Spinal cord (tissue), 10 donors: ENCODE measurements around the gene CX3CL1. TPM values are rescaled to one million over a fixed set of nuclear protein-coding genes. Genes with fewer than 3 reads are reported as not detected.
"Not testable (repeated sequence)": the region's sequence is repeated elsewhere in the genome, so short reads cannot be mapped to it uniquely, and the experiment has no call there.

ENCODE experiments used
- DNase-seq, 6 donors: peaks; one replicate each; pipeline versions ENCODE4 v3.0.0 to v3.0.0-alpha.2; 2013 to 2015; ENCODE audit warnings: low spot score in 6 of 6, low read depth in 4 of 6
- H3K27ac ChIP-seq: one replicate; pipeline ENCODE4 v1.5.1; 2013; ENCODE audit warnings: low read depth, low read length, control low read depth
- H3K27me3 ChIP-seq: one replicate; pipeline ENCODE4 v1.6.1; 2013; ENCODE audit warnings: low read length; ENCODE audit not compliant: control insufficient read depth, insufficient read depth
- H3K36me3 ChIP-seq: one replicate; pipeline ENCODE4 v1.6.1; 2013; ENCODE audit warnings: low read length; ENCODE audit not compliant: control insufficient read depth, insufficient read depth
- H3K4me1 ChIP-seq: one replicate; pipeline ENCODE4 v1.6.1; 2013; ENCODE audit warnings: low read length; ENCODE audit not compliant: control insufficient read depth, insufficient read depth
- H3K4me3 ChIP-seq: one replicate; pipeline ENCODE4 v1.5.1; 2013; ENCODE audit warnings: low read depth, low read length, control low read depth
- H3K9me3 ChIP-seq: one replicate; pipeline ENCODE4 v1.6.1; 2013; ENCODE audit warnings: low read length; ENCODE audit not compliant: control insufficient read depth, insufficient read depth
- WGBS: methylation state at CpG from one replicate; pipeline ENCODE4 v1.1.5; 2013; ENCODE audit warnings: missing lambda C conversion rate; ENCODE audit not compliant: insufficient coverage; 5-methylcytosine and 5-hydroxymethylcytosine counted together
- polyA plus RNA-seq, 2 donors: library from polyadenylated mRNA; unstranded; fragments of 120-200 nt; gene quantifications; one replicate each; pipeline ENCODE4 v1.2.1, GENCODE V29; 2013; ENCODE audit not compliant: insufficient read length in 2 of 2
- total RNA-seq, 2 donors: library from RNA; depleted of rRNA in 1 of 2; stranded (reverse); fragments of 120-200 nt in 1 of 2; fragments of >200 nt in 1 of 2; gene quantifications; one replicate each; pipeline versions ENCODE4 v1.2.3 to v1.2.4, GENCODE V29; 2013 to 2014
- donor health status: healthy.

Gene CX3CL1
- total and polyA plus RNA-seq, 4 donors: 15.5 to 49.5 (median 33.7) TPM

GRCh38 chr16:57388359-57389086, 16.2 kb downstream of the CX3CL1 start:
- H3K4me1 ChIP-seq: peaks cover 12% of the 10 kb centered on the region
- H3K27me3 ChIP-seq: no peaks in the 10 kb centered on the region
- H3K36me3 ChIP-seq: peaks cover 4% of the 10 kb centered on the region
- H3K4me3 ChIP-seq: no peak overlapping the region
- 92% methylated on average over 7 of the region's 7 CpGs for WGBS
- DNase-seq: no peak
- no peaks in the 10 kb centered on the region for H3K9me3 ChIP-seq
- no peak overlapping the region for H3K27ac ChIP-seq

GRCh38 chr16:57389087-57389468, 16.8 kb downstream of the CX3CL1 start:
- no peaks in the 10 kb centered on the region for H3K27me3 ChIP-seq
- no peak overlapping the region for H3K4me3 ChIP-seq
- peaks cover 12% of the 10 kb centered on the region for H3K4me1 ChIP-seq
- no peak for DNase-seq
- H3K27ac ChIP-seq: no peak overlapping the region
- no peaks in the 10 kb centered on the region for H3K9me3 ChIP-seq
- peaks cover 4% of the 10 kb centered on the region for H3K36me3 ChIP-seq
- WGBS: 90% methylated on average over 3 of the region's 3 CpGs

GRCh38 chr16:57390636-57391295, 18.5 kb downstream of the CX3CL1 start:
- Histone ChIP-seq H3K4me3 (no peak overlapping the region), H3K9me3 (no peaks in the 10 kb centered on the region), H3K36me3 (no peaks in the 10 kb centered on the region), H3K27me3 (no peaks in the 10 kb centered on the region), H3K4me1 (peaks cover 8% of the 10 kb centered on the region), H3K27ac (no peak overlapping the region)
- 57% methylated on average over 4 of the region's 5 CpGs for WGBS
- no peak for DNase-seq

GRCh38 chr16:57391300-57391699, 19.0 kb downstream of the CX3CL1 start:
- Histone ChIP-seq H3K4me3 (no peak overlapping the region), H3K27ac (no peak overlapping the region), H3K27me3 (no peaks in the 10 kb centered on the region), H3K4me1 (peaks cover 5% of the 10 kb centered on the region), H3K9me3 (no peaks in the 10 kb centered on the region), H3K36me3 (no peaks in the 10 kb centered on the region)
- DNase-seq: no peak
- WGBS: 100% methylated on average over 1 of the region's 4 CpGs

GRCh38 chr16:57391708-57392107, 19.4 kb downstream of the CX3CL1 start:
- no peak for DNase-seq
- peaks cover 2% of the 10 kb centered on the region for H3K4me1 ChIP-seq
- H3K27me3 ChIP-seq: no peaks in the 10 kb centered on the region
- H3K9me3 ChIP-seq: no peaks in the 10 kb centered on the region
- no peak overlapping the region for H3K4me3 ChIP-seq
- no peaks in the 10 kb centered on the region for H3K36me3 ChIP-seq
- H3K27ac ChIP-seq: no peak overlapping the region
- WGBS: no CpG with 5 or more reads among the region's 5 CpGs

- Histone ChIP-seq H3K9me3 (no peaks in the 10 kb centered on the region), H3K27me3 (no peaks in the 10 kb centered on the region), H3K4me1 (peaks cover 2% of the 10 kb centered on the region), H3K36me3 (no peaks in the 10 kb centered on the region), H3K4me3 (no peak overlapping the region), H3K27ac (no peak overlapping the region)
- WGBS: 100% methylated on average over 1 of the region's 1 CpG
- no peak for DNase-seq
Observed at GRCh38 chr16:57392694-57393093, 20.4 kb downstream of the CX3CL1 start.

- 61% methylated on average over 7 of the region's 7 CpGs for WGBS
- no peak overlapping the region for H3K27ac ChIP-seq
- DNase-seq: no peak
- H3K27me3 ChIP-seq: no peaks in the 10 kb centered on the region
- peaks cover 2% of the 10 kb centered on the region for H3K4me1 ChIP-seq
- no peaks in the 10 kb centered on the region for H3K9me3 ChIP-seq
- no peaks in the 10 kb centered on the region for H3K36me3 ChIP-seq
- no peak overlapping the region for H3K4me3 ChIP-seq
Observed at GRCh38 chr16:57394444-57394843, 22.2 kb downstream of the CX3CL1 start.

GRCh38 chr16:57395026-57395425, 22.7 kb downstream of the CX3CL1 start:
- Histone ChIP-seq H3K27ac (no peak overlapping the region), H3K9me3 (no peaks in the 10 kb centered on the region), H3K27me3 (no peaks in the 10 kb centered on the region), H3K4me1 (peaks cover 2% of the 10 kb centered on the region), H3K36me3 (no peaks in the 10 kb centered on the region), H3K4me3 (no peak overlapping the region)
- WGBS: 89% methylated on average over 2 of the region's 5 CpGs
- no peak for DNase-seq

GRCh38 chr16:57396786-57397185, 24.5 kb downstream of the CX3CL1 start:
- Histone ChIP-seq H3K27ac (no peak overlapping the region), H3K27me3 (no peaks in the 10 kb centered on the region), H3K9me3 (no peaks in the 10 kb centered on the region), H3K36me3 (no peaks in the 10 kb centered on the region), H3K4me3 (no peak overlapping the region), H3K4me1 (no peaks in the 10 kb centered on the region)
- 87% methylated on average over 3 of the region's 4 CpGs for WGBS
- DNase-seq: no peak

- not testable (repeated sequence) for H3K4me3 ChIP-seq, H3K27ac ChIP-seq
- WGBS: 100% methylated on average over 1 of the region's 4 CpGs
Observed at GRCh38 chr16:57397493-57397892, 25.2 kb downstream of the CX3CL1 start.

More at GRCh38 chr16:57397493-57397892, 25.2 kb downstream of the CX3CL1 start:
- H3K4me1 ChIP-seq, DNase-seq, H3K9me3 ChIP-seq, H3K27me3 ChIP-seq, H3K36me3 ChIP-seq: not testable (repeated sequence)
